ENCODE results near the gene PITPNM3.

- TF ChIP-seq CTCF (IDR thresholded peaks at IDR 0.05) (no peak), POLR2A (IDR thresholded peaks at IDR 0.05) (no peak)
Observed at GRCh38 chr17:6596511-6596910, 40.2 kb upstream of the PITPNM3 start.
